GM21360 (cell line): ENCODE results near the gene SLC12A4.
"Not testable (repeated sequence)": the region's sequence is repeated elsewhere in the genome, so short reads cannot be mapped to it uniquely, and the experiment has no call there.

Source experiments
- ATAC-seq: cut with Tn5 transposase; IDR thresholded peaks from one replicate; pipeline ENCODE4 v1.9.1; 2021; ENCODE audit warnings: mild to moderate bottlenecking, moderate library complexity; ENCODE audit not compliant: unreplicated experiment

Gene SLC12A4

GRCh38 chr16:67988675-67989074, 20.2 kb upstream of the SLC12A4 start:
- ATAC-seq = no peak

- no peak for ATAC-seq
Measured at GRCh38 chr16:67987460-67988160, 19.2 kb upstream of the SLC12A4 start.

- ATAC-seq = no peak
Measured at GRCh38 chr16:67986949-67987348, 18.5 kb upstream of the SLC12A4 start.

- ATAC-seq = no peak
Measured at GRCh38 chr16:67982011-67982696, 13.7 kb upstream of the SLC12A4 start.

- ATAC-seq = no peak
Measured at GRCh38 chr16:67979955-67980678, 11.7 kb upstream of the SLC12A4 start, which contains the start of gene DPEP3. DPEP3 (minus strand) TSS chr16:67980499; CDS start chr16:67980380, 119 bp downstream.

GRCh38 chr16:67977469-67978227, 9.2 kb upstream of the SLC12A4 start:
- no peak for ATAC-seq

GRCh38 chr16:67977005-67977404, 8.6 kb upstream of the SLC12A4 start:
- ATAC-seq = no peak

GRCh38 chr16:67976205-67976604, 7.8 kb upstream of the SLC12A4 start:
- no peak for ATAC-seq

GRCh38 chr16:67975321-67976105, 7.1 kb upstream of the SLC12A4 start:
- ATAC-seq = no peak

- not testable (repeated sequence) for ATAC-seq
Measured at GRCh38 chr16:67972285-67972684, 3.8 kb upstream of the SLC12A4 start.

GRCh38 chr16:67971111-67971510, 2.7 kb upstream of the SLC12A4 start:
- no peak for ATAC-seq

GRCh38 chr16:67969254-67970039, 1.0 kb upstream of the SLC12A4 start:
- peak; percentile 14 for ATAC-seq

- peak; percentile 10 for ATAC-seq
Measured at GRCh38 chr16:67967958-67968399, 458 bp downstream of the SLC12A4 start.

GRCh38 chr16:67967183-67967957, 1.1 kb downstream of the SLC12A4 start:
- no peak for ATAC-seq

- no peak for ATAC-seq
Measured at GRCh38 chr16:67966549-67967182, 1.8 kb downstream of the SLC12A4 start.

GRCh38 chr16:67965668-67966548, 2.5 kb downstream of the SLC12A4 start:
- no peak for ATAC-seq

GRCh38 chr16:67964477-67965131, 3.8 kb downstream of the SLC12A4 start:
- ATAC-seq = no peak
